COLO668 (cell line): ENCODE data around the gene KCNN3.
"Not testable (repeated sequence)": the region's sequence is repeated elsewhere in the genome, so short reads cannot be mapped to it uniquely, and the experiment has no call there.

Source experiments
- DNase-seq: peaks from one replicate; lab custom pipeline; 2025; ENCODE audit not compliant: unreplicated experiment; lab: John Stamatoyannopoulos, UW

Gene KCNN3

GRCh38 chr1:154670310-154671270 lies 199.5 kb downstream of the KCNN3 start:
- not testable (repeated sequence) for DNase-seq

- DNase-seq = peak; percentile 64
Observed at GRCh38 chr1:154669464-154670282, 200.4 kb downstream of the KCNN3 start.

DNA sequence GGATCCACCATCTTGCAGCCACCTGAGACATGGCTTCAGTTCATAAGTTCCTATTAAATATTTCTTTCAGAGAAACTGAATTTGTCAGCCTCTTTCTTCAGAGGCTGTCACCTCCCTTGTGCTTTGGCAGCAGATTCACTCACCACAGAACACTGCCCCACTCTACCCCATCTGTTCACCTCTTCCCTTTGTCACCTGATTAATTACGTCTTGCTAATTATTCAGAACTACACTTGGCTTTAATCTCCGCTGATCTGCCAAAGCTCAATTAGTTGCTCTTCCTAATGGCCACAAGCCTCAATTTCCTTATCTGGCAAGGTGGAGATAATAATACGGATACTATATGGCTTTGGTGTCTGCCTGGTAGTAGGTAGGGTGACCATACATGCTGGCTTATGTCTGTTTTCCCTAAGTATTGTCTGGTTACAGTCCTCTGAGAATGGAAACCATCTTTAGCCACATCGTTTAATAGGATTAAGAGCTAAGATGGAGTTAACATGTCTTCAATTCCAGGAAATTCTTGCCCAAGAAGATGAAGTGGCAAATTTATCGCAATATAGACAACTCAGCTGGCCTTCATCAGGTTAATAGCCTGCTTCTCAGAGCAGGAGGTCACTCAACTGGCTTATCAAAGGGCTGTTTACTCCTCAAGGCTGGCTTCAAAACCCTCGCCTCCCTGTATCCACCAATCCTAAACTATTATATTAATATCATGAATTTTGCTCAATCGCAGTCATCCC lies 203.9 kb downstream of the KCNN3 start:
- DNase-seq = no peak

- DNase-seq = no peak
Observed at GRCh38 chr1:154664331-154665002, 205.6 kb downstream of the KCNN3 start.

DNA sequence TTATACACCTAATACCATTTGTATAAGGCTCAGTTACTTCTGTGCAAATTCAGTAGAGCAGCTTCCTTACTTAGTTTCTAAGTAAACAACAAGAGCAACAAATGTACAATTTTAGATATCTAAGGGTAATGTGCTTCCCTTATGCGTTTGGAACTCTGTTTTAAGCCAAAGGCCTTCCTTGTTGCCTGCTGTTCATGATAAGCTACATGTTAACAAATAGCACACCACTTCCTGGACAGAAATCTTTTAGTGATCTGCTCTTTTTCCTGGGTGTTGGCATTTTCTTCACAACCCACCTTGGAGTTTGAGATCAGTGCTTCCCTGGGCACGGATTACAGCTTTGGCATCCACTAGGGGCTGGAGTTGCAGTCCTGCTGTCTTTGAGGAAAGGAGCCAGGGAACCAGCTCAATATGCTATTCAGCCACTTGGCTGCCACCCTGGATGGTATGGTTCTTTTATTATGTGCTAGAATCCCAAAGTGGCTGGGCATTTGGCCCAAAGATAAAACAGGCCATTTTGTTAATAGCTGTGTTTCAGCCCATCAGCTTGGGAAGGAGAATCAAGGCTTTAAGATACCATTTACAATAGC lies 206.5 kb downstream of the KCNN3 start:
- no peak for DNase-seq

DNA sequence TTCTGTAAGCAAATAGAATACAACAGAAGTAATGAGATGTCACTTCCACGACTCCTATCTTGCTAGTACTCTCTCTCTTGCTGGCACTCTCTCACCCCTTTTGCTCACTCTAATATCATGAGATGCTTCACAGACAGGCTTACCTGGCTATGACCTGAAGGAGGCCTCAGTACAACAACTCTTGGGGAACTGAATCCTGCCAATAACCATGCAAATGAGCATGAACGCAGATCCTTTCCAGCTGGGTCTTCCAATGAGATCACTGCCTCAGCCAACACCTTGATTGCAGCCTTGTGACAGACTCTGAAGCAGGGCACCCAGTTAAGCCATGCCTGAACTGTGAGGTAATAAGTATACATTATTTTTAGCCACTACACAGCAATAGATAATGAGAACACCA lies 209.0 kb downstream of the KCNN3 start:
- no peak for DNase-seq

DNA sequence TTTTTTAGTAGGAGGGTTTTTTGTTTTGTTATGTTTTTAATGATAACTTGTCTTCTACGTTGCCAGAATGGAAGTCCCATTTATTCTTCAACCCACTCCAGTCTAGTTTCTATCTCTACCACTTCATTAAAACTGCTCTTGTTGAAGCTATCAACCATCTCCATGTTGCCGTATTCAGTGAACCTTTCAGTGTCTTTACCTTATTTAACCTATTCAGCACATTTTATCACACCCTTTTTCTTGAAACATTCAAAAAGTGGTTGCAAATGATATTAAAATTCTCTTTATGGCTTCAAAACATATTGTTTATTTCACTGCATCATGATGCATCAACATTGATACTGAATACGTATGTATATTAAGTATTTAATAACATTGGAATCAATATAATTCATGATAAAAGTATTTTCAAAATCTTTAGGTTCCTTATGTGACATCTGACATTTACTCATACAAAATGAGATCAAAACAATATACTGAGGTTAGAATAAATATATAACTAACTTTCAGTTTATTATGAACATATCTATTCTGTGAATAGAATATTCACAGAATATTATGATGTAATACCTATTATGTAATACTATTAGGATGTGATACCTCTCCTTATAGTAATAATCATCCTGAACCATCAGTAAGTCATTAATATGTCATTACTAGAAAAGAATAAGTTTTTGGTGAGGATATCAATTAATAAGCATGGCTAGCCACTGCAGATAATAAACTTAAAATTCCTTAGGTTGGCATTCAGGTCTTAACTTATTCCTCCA lies 210.1 kb downstream of the KCNN3 start:
- DNase-seq = no peak

GRCh38 chr1:154657556-154657955 lies 212.5 kb downstream of the KCNN3 start:
- DNase-seq = no peak

- DNase-seq = no peak
Observed at GRCh38 chr1:154652893-154653292, 217.2 kb downstream of the KCNN3 start.
